ENCODE results near the gene ACOXL.

DNA sequence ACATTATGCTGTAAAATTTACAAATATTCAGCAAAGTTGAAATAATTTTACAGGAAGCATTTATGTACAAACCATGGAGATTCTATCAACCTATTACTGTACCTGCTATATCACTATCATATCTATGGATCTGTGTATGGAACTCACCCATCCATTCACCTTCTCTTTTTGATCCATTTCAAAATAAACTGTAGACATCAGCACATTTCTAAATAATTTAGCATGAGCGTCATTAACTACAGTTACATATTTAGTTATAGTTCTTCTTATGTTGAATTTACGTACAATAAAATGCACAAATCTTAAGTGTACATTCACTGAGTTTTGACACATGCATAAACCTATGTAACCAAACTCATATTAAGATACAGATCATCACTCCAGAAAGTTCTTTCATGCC is 260.5 kb downstream of the ACOXL start:
- TF ChIP-seq CTCF (IDR thresholded peaks at IDR 0.05) = no peak
- TF ChIP-seq POLR2A (IDR thresholded peaks at IDR 0.05) = no peak

Data from transverse colon (tissue), 3 donors.